T-helper 2 cell treated with Interferon-gamma antibody and Interleukin-4, amounts not matched to agents 5 μg/mL and 100 μg/mL, for 36 hours (primary cell): Measurements from ENCODE around the gene PSMC3.

Experiments used
- DNase-seq: peaks from one replicate; pipeline ENCODE4 v3.0.0; 2021; ENCODE audit warnings: low spot score
- H3K27ac Mint-ChIP-seq: one replicate; pipeline ENCODE4 v1.8.0; 2021; ENCODE audit warnings: mild to moderate bottlenecking, mixed read lengths
- H3K27me3 Mint-ChIP-seq: one replicate; pipeline ENCODE4 v1.8.0; 2021; ENCODE audit warnings: low read depth, mixed read lengths
- H3K36me3 Mint-ChIP-seq: one replicate; pipeline ENCODE4 v1.8.0; 2021; ENCODE audit warnings: low read depth, mixed read lengths
- H3K4me1 Mint-ChIP-seq: one replicate; pipeline ENCODE4 v1.8.0; 2021; ENCODE audit warnings: low read depth, mixed read lengths
- H3K4me3 Mint-ChIP-seq: one replicate; pipeline ENCODE4 v1.8.0; 2022; ENCODE audit warnings: mild to moderate bottlenecking, moderate library complexity, mixed read lengths
- H3K9me3 Mint-ChIP-seq: one replicate; pipeline ENCODE4 v1.8.0; 2021; ENCODE audit warnings: mixed read lengths

The PSMC3 gene

DNA sequence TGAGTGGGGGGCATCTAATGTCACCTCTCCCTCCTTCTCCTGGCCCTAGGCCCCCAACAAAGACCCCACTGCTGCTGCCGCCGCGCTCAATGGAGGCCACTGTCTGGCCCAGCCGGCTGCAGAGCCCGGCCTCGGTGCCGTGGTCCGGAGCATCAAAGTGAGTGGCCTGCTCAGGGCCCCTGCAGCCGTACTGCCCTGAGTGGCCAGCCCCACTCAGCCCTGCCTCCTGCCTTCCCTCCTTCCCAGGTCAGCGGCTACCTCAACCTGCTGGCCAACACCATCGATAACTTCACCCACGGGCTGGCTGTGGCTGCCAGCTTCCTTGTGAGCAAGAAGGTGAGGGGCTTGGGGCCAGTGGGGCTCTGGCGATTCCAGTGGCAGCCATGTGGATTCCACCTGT, 12.9 kb downstream of the PSMC3 start:
- peaks cover 19% of the 10 kb centered on the region for H3K36me3 Mint-ChIP-seq
- H3K27me3 Mint-ChIP-seq: no peaks in the 10 kb centered on the region
- no peaks in the 10 kb centered on the region for H3K9me3 Mint-ChIP-seq
- H3K27ac Mint-ChIP-seq: no peak overlapping the region
- DNase-seq: no peak
- no peak overlapping the region for H3K4me3 Mint-ChIP-seq
- H3K4me1 Mint-ChIP-seq: peaks cover 8% of the 10 kb centered on the region

DNA sequence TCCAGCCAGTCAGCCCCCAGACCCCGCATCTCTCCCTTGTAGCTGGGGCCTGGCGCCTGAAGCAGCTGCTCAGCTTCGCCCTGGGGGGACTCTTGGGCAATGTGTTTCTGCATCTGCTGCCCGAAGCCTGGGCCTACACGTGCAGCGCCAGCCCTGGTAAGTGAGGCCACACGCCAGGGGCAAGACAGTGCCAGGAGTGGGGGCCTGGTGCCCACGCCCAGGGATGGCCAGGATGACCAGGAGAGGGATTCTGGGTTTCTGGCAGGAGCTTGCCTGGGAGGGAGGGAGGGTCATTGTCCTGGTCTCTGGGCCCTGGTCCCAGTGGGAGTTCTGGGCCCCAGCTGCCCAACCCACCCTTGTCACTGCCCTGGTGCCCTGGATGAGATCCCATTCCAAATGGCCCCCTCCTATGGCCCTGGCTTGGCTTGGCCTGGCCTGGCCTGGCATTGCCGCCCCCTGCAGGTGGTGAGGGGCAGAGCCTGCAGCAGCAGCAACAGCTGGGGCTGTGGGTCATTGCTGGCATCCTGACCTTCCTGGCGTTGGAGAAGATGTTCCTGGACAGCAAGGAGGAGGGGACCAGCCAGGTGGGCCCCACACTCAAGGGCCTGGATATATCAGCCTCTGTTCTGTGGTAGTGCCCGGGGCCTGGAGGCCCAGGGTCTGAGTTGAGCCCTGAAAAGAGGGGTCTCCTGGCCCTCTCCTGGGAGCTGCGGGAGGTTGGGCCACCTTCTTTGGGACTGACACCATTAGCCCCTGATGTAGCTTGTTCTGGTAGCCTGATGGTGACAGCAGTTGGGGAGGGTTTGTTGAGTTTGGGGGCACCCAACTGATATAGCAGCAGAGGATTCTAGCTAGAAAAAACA, 14.1 kb downstream of the PSMC3 start:
- Mint-ChIP-seq H3K27ac (no peak overlapping the region), H3K4me3 (no peak overlapping the region), H3K4me1 (peaks cover 14% of the 10 kb centered on the region), H3K9me3 (no peaks in the 10 kb centered on the region), H3K27me3 (no peaks in the 10 kb centered on the region), H3K36me3 (peaks cover 11% of the 10 kb centered on the region)
- peak; percentile 47 for DNase-seq

DNA sequence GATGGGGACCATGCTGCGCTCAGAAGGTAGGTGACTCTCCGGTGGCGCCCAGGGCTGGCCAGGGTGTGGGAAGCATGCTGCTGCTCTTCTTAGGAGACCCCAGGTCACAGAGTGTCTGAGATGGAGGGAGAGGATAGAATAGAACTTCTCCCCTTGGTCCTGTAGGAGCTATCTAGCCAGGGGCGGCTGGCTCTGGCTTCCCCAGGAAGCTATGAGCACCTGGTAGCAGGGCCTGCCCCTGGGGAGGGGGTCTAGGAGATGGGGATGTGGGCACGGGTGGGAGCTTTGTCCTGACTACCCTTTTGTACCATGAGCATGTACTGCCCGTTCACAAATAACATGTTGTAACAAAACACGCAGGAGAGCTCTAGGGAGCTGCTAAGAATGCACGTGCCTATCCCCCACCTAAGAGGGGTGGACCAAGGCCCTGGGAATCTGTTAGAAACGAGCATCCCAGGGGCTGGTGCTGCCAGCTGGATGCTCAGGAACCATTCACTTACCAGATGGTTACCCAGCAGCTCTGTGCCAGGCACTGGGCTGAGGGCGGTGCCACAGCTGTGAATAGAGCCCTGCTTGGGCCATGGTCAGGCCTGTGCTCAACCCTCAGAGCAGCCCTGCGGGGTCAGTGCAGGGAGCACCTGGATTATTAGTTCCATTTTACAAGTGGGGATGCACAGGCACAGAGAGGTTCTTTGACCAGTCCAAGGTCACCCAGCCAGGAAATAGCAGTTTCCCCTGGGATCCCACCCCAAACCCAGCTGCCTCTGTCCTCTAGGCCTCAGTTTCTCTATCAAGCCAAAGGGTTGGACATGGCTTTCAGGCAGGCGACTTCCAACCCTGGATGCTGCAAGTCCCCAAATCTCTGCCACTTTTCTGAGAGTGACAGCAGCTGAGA, 15.6 kb downstream of the PSMC3 start:
- Mint-ChIP-seq H3K4me1 (peaks cover 18% of the 10 kb centered on the region), H3K9me3 (no peaks in the 10 kb centered on the region), H3K36me3 (peaks cover 6% of the 10 kb centered on the region), H3K27ac (no peak overlapping the region), H3K27me3 (no peaks in the 10 kb centered on the region), H3K4me3 (peak overlapping the region; percentile 32)
- no peak for DNase-seq

DNA sequence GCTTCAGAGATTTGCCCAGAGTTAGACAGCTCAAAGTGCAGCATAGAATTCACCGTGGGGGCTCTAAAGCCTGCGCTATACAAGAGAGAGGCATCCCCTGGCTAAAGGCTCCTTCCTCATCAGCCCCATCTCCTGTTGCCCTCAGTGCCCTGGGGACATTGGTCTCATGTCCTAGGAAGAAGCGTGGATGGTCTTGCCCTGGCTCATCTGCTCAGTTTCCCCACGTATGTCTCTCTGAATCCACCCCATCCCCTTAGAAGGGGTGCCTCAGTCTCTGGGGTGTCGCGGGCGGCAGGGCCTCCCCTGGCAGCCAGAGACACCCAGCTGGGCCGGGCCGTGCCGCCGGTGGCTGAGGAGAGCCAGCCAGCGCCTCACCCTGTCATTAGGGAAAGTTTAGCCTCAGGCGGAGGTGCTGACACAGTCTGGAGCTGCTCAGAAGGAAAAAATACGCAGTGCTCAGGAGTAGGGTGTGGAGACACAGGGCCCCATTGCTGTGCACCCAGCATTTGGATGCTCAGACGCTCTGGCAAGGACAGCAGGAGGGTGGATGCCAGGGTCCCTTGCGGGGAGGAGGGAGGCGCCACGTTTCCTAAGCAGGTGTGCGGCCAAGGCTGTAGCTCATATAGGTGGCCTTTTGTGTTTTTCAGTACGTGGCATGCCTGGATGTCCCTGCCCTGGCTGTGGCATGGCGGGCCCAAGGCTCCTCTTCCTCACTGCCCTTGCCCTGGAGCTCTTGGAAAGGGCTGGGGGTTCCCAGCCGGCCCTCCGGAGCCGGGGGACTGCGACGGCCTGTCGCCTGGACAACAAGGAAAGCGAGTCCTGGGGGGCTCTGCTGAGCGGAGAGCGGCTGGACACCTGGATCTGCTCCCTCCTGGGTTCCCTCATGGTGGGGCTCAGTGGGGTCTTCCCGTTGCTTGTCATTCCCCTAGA, 16.5 kb downstream of the PSMC3 start:
- H3K27ac Mint-ChIP-seq: peak overlapping the region; percentile 96
- H3K4me3 Mint-ChIP-seq: peak overlapping the region; percentile 95
- peaks cover 6% of the 10 kb centered on the region for H3K36me3 Mint-ChIP-seq
- DNase-seq: no peak
- H3K4me1 Mint-ChIP-seq: peaks cover 18% of the 10 kb centered on the region
- H3K9me3 Mint-ChIP-seq: no peaks in the 10 kb centered on the region
- no peaks in the 10 kb centered on the region for H3K27me3 Mint-ChIP-seq

DNA sequence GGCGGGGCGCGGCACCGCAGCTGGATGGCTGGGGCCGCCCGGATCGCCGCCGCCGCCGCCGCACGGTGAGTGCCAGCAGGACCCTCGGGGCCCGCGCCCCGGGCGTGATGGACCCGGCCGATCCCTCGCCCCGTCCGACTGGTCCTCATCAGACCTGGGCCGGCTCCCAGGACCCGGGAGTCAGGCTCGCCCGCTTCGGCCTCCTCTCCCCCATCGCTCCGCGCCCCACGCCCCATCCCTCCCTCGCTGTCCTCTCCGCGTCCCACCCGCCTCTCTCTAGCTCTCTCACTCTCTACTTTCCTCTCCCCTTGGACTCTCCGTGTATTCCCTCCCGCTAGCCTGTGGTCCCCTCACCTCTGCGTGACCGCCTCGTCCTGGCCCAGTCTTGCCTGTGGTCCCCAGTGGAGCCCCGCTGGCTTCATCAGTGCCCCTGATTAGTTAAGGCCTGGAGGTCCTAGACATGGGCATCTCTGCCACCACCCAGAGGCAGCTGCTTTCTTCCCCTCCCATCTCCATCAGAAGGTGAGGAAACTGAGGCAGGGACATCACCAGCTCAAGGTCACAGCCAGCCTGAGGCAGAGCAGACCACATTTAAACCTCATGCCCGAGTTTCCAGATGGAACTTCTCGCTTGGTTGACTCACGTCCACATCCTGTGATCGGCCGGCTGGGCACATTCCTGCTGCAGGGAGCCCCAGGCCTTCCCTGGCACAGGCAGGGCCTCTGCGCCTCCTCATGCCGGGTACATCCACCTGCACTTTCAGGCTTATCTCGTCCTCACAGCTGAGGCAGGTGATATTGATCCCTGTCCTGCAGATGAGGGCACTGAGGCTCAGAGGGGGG, 17.4 kb downstream of the PSMC3 start:
- H3K27me3 Mint-ChIP-seq: no peaks in the 10 kb centered on the region
- peak overlapping the region; percentile 95 for H3K4me3 Mint-ChIP-seq
- no peak for DNase-seq
- peak overlapping the region; percentile 96 for H3K27ac Mint-ChIP-seq
- H3K36me3 Mint-ChIP-seq: peaks cover 2% of the 10 kb centered on the region
- H3K9me3 Mint-ChIP-seq: no peaks in the 10 kb centered on the region
- H3K4me1 Mint-ChIP-seq: peaks cover 18% of the 10 kb centered on the region

DNA sequence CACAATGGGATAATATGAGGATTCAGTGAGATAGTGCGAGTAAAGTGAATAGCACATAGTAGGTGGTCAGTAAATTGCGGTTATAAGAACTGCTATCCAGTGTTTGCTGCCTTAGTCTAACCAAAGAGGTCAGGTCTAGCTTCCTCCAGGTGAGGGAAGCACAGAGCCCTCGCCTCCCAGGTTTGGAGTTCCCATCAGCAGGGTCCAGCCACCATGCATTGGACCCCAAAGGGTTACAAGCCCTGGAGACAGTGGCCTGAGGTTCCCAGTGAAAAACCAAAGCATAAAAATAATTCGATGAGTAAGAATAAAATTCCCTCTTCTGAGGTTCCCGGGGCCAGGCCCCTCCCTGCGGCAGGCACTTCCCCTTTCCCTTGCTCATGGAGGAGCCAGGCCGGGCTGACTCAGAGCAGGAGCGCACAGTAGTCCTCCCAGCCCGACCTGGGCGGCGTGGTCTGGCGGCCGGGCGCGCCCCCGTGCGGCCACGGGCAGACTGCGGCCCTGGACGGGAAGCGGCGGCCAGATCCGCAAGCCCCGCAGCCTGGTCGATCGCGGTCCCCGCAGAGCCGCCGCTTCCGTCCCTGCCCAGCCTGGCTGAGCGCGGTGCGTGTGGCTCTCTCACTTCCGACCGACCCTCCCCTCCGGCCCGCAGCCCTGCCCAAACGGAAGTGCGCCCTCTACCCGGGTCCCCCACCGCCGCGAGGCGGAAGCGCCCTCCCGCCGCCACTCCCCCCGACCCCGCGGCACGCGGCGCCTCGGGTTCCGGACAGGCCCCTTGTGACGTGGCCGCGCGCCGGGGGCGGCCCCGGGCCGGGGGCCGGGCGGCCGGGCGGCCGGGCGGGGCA, 18.3 kb downstream of the PSMC3 start, which contains the start of gene SLC39A13:
TSS of gene SLC39A13 (plus strand) at position 845 of the 845 bp plus-strand sequence. CDS start 1,505 bp downstream, outside the sequence.
- Mint-ChIP-seq H3K4me3 (peak within 1 kb of the TSS; percentile 95), H3K36me3 (no peaks in the 10 kb centered on the region), H3K9me3 (no peaks in the 10 kb centered on the region), H3K27me3 (no peaks in the 10 kb centered on the region), H3K4me1 (peaks cover 18% of the 10 kb centered on the region), H3K27ac (peak within 1 kb of the TSS; percentile 96)
- peak; percentile 95 for DNase-seq

DNA sequence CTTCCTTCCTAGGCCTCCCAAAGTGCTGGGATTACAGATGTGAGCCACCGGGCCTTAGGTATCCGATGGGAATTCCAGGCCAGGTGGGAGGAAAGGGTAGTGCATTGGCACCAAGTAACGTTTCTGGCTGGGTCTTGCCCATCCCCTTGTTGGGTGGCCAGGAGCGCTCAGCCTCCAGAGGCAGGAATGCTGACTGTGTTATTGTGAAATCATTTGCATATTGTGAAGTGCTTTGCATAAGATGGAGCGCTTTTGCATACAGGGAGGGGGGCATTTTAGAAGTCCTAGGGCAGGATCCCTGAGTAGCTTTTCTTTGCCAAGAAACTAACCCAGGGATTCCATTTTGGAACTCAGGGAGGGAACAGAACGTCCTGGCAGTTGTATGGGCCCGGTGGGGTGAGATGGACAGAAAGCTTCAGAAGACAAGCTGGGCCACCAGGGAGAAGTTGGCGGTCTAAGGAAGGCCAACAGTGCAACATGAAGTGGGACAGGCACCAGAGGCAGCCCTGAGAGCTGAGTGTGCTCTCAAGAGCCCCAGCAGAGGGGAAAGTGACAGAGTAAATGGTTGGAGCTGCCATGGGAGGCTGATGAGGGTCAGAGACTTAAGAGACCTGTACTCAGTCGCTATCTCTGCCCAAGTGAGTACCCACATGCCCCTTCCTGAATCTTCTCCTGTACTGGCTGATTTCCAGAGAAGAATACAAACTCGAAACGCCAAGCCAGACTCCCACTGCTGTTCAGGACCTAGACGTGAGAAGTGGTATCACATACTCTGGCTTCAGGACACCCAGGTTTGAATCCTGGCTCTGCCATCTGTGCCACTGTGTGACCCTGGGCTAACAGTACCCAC, 19.1 kb downstream of the PSMC3 start:
- H3K27ac Mint-ChIP-seq: peak overlapping the region; percentile 79
- H3K36me3 Mint-ChIP-seq: no peaks in the 10 kb centered on the region
- DNase-seq: no peak
- no peaks in the 10 kb centered on the region for H3K27me3 Mint-ChIP-seq
- peaks cover 18% of the 10 kb centered on the region for H3K4me1 Mint-ChIP-seq
- H3K9me3 Mint-ChIP-seq: no peaks in the 10 kb centered on the region
- peak overlapping the region; percentile 85 for H3K4me3 Mint-ChIP-seq

DNA sequence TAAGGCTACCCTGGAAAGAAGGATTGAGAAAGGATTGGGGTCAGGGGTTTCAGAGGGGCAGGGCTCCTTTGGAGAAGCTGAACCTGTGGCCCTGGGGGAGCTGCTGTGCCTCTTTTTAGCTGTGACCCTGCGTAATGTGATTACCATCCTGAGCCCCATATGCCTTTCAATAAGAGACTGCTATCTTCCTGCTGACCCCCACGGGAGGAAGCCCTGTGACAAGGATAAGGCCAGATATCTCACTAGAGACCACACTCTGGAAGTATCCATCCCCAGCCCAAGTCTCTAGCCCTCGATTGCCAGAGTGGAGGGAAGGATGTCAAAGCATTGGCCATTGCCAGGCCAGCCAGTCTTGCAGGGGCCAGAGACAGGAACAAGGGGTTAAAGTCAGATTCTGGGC, 22.7 kb downstream of the PSMC3 start:
- H3K27ac Mint-ChIP-seq: no peak overlapping the region
- H3K36me3 Mint-ChIP-seq: no peaks in the 10 kb centered on the region
- no peak for DNase-seq
- H3K4me1 Mint-ChIP-seq: peaks cover 22% of the 10 kb centered on the region
- no peaks in the 10 kb centered on the region for H3K9me3 Mint-ChIP-seq
- no peak overlapping the region for H3K4me3 Mint-ChIP-seq
- H3K27me3 Mint-ChIP-seq: no peaks in the 10 kb centered on the region

DNA sequence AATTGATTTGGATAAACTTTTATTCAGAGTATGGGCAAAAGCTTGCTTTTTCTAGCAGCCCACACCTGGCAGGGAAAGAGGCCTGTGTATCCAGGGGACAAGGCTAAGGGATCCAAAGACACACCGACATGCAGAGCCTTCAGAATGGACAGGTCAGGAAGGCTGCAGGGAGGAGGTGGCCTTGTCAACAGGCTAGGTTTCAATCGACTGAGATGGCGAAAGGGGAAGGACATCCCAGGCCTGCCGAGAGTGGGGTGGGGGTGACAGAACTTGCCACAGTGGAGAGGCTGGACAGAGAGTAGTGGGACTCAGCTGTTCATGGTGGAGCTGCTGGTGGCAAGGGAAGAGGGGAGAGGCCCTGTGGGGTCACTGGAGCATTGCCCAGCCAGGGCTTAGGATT, 23.1 kb downstream of the PSMC3 start:
- H3K27ac Mint-ChIP-seq: no peak overlapping the region
- no peaks in the 10 kb centered on the region for H3K36me3 Mint-ChIP-seq
- H3K27me3 Mint-ChIP-seq: no peaks in the 10 kb centered on the region
- H3K4me3 Mint-ChIP-seq: no peak overlapping the region
- no peak for DNase-seq
- H3K4me1 Mint-ChIP-seq: peaks cover 22% of the 10 kb centered on the region
- H3K9me3 Mint-ChIP-seq: no peaks in the 10 kb centered on the region

DNA sequence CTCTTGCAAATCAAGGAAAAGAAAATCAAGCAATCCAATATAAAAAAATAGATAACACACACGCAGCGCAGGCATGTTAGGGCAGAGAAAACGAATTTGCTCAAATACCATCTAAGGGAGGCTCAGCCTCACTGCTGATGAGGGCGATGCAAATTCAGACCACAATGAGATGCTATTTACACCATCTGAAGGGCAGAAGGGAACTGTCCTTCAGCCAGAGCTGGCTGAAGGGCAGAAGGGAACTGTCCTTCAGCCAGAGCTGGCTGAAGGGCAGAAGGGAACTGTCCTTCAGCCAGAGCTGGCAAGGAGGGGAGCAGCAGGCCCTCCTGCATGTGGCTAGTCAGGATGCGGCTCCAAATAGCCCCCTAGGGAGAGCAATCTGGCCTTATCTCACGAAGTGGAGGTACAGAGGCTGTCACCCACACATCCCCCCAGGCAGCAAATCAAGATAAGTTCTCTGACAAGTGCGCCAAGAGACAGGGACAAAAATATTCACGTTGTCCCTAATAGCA, 25.4 kb downstream of the PSMC3 start:
- H3K27ac Mint-ChIP-seq: peak overlapping the region; percentile 53

More for the DNA sequence above, 25.4 kb downstream of the PSMC3 start:
- H3K4me1 Mint-ChIP-seq: peaks cover 14% of the 10 kb centered on the region
- H3K27me3 Mint-ChIP-seq: no peaks in the 10 kb centered on the region
- DNase-seq: no peak
- no peaks in the 10 kb centered on the region for H3K36me3 Mint-ChIP-seq
- H3K9me3 Mint-ChIP-seq: no peaks in the 10 kb centered on the region
- H3K4me3 Mint-ChIP-seq: peak overlapping the region; percentile 81
